Motor neuron (in vitro differentiated cells): ENCODE results near the gene B3GALNT2. TPM values are rescaled to one million over a fixed set of nuclear protein-coding genes. Genes with fewer than 3 reads are reported as not detected.

ENCODE experiments used
- ATAC-seq, 8 experiments: fragments of 200-7000 bp; cut with Tn5 transposase; replicated peaks in 6 of 8; 2 replicates each; pipeline ENCODE4 v1.8.0; 2021; ENCODE audit warnings: mild to moderate bottlenecking in 8 of 8, moderate library complexity in 8 of 8
- H3K27ac ChIP-seq, 2 donors: fragments of 250-450 bp; sonication (Bioruptor Pico); 2 replicates each; pipeline ENCODE4 v1.9.0; 2021; ENCODE audit warnings: antibody characterized with exemption in 2 of 2, mild to moderate bottlenecking in 2 of 2, moderate library complexity in 1 of 2
- H3K4me1 ChIP-seq, 2 donors: fragments of 250-450 bp; sonication (Bioruptor Pico); replicated peaks in 1 of 2; 2 replicates each; pipeline ENCODE4 v1.6.1; 2021; ENCODE audit warnings: antibody characterized with exemption in 2 of 2, mild to moderate bottlenecking in 2 of 2, moderate library complexity in 1 of 2
- H3K4me3 ChIP-seq, 5 donors: fragments of 250-450 bp; sonication (Bioruptor Pico); 2 replicates each; pipeline ENCODE4 v1.9.0; 2021; ENCODE audit warnings: antibody characterized with exemption in 5 of 5, mild to moderate bottlenecking in 5 of 5, moderate library complexity in 4 of 5
- WGBS, 10 experiments: fragments of 450-650 bp; shearing (Covaris generic); methylation state at CpG; one replicate each; pipeline ENCODE4 v1.0.0; 2022; 5-methylcytosine and 5-hydroxymethylcytosine counted together
- in situ Hi-C, 9 experiments: fragments of 400-800 bp; cut with MboI; loops; one replicate each; pipeline ENCODE4 v1.15.0; 2021; ENCODE audit warnings: low sequenced_read_pairs in 9 of 9, low pct_unique_long_range_greater_than_20kb in 2 of 9; ENCODE audit not compliant: unreplicated experiment in 9 of 9
- total RNA-seq, 8 experiments: library from RNA; unstranded; fragments of 300-600 nt; gene quantifications; 2 replicates each; pipeline versions ENCODE4 v1.2.3 to v1.2.4, GENCODE V29; 2022

The B3GALNT2 gene
- total RNA-seq, 8 experiments from 2014 or later: 8.2 to 45.1 (median 18.5) TPM

DNA sequence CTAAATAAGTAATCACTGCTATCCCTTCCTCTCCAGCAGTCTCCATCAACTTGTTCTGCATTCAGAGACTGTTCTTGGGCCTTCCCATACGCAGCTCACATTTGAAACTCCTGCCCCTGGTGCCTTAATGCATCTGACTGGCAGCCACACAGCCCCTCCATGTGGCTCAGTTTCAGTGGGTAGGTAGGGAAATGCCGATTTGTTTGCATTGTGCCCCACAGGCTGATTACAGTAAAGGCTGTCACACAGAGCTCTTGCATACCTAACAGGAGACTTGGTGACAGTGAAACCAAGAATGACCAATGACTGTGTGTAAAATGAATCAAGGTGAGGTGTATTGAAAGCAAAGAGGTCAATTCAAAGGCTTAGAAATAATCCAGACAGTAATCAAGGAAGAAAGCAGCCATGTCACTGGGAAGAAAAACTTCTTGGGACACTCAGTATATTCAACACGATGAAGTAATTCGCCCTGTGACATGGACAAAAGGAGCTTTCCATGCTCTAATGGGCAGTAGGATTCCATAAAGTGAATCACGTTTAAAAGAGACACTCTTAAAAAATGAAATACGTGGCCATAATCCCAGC is 12.7 kb upstream of the B3GALNT2 start:
- peak in 3 of 8 experiments; percentile 47 to 61 (median 52) for ATAC-seq
- H3K4me3 ChIP-seq: no peak overlapping the region
- no peaks in the 10 kb centered on the region for H3K4me1 ChIP-seq
- 55 to 87% (median 73%) methylated on average over 2 to 6 of the region's 6 CpGs; no CpG with 5 or more reads in 2 of the 10 experiments for WGBS, 10 experiments
- in situ Hi-C loops: loop anchor here in 4 of 9 experiments (25.0 kb wide), 2 partner anchors 270 to 445 kb away; no protein-coding TSS in a partner anchor
- H3K27ac ChIP-seq: no peak overlapping the region

DNA sequence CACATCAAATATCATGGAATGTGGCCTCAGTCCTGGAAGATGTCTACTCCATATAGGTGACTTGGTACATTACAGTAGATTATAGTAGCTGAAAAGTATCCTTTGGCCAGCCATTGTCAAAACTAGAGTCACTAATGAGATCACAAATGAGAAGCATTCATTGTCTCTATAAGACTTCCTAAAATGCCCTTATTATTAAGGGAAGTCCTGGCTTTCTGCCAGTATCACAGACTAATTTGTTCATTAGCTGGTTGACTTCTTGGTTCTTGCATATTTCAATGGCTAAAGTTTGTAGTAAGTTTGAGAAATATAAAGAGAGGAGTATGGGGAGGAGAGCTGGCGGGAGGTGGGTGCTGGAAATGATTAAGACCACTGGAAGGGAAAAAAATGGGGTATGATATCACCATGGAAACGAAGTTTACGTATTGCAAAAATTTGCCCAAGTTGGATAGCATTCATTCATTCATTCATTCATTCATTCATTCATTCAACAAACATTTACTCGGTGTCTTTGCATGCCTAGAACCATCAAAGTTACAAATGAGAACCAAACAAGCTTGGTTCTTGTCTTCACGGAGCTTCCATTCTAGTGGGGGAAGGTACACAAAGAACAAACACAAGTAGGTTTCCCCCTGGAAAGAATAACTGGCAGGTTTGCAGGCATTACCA is 11.7 kb upstream of the B3GALNT2 start:
- no peak overlapping the region for H3K4me3 ChIP-seq
- 80 to 100% (median 94%) methylated on average over 1 to 5 of the region's 5 CpGs for WGBS, 10 experiments
- no peak for ATAC-seq
- in situ Hi-C loops: loop anchor here in 4 of 9 experiments (25.0 kb wide), 2 partner anchors 271 to 446 kb away; no protein-coding TSS in a partner anchor
- H3K27ac ChIP-seq: no peak overlapping the region
- H3K4me1 ChIP-seq: no peaks in the 10 kb centered on the region

DNA sequence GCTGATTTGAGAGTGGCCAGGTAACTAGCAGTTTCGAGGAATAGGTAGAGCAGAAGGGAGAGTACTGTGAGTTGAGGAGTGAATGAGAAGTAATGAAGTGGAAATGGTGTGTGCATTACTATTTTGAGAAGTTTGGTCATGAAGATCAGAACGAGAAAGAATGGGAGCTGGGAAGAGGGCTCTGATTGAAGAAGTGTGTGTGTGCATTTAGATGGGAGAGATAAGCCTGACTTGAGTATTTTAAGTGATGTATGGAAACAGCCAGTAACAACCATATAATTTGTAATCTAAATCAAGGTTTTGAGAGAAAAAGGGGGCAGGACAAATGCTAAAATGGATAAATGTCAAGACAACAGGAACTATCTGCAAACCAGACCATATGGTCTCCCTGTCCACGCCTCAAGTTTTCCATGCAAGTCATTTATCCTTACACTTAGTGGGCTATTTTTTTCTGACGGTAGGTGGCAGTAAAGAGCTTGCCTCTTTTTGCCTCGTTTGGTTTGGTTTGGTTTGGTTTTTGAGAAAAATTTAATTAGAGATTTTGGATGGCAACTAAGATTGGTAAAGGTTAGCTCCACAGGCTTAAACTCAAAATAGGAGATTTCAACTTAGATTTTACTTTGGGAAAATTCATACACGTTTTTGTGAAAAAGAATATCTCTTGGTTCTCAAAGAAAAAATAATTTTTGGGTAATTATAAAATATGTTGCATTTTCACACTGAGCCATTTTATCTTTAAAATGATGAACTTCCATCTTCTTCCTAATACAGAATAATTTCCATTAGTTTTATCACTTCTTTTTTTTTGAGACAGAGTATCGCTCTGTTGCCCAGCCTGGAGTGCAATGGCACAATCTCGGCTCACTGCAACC is 9.5 kb upstream of the B3GALNT2 start:
- Histone ChIP-seq H3K27ac (no peak overlapping the region), H3K4me3 (no peak overlapping the region), H3K4me1 (no peaks in the 10 kb centered on the region)
- in situ Hi-C loops: loop anchor here in 4 of 9 experiments (25.0 kb wide), 2 partner anchors 274 to 449 kb away; no protein-coding TSS in a partner anchor
- WGBS, 10 experiments: 4 to 45% (median 39%) methylated on average over 4 to 8 of the region's 8 CpGs
- peak in 5 of 8 experiments; percentile 26 to 94 (median 83) for ATAC-seq

DNA sequence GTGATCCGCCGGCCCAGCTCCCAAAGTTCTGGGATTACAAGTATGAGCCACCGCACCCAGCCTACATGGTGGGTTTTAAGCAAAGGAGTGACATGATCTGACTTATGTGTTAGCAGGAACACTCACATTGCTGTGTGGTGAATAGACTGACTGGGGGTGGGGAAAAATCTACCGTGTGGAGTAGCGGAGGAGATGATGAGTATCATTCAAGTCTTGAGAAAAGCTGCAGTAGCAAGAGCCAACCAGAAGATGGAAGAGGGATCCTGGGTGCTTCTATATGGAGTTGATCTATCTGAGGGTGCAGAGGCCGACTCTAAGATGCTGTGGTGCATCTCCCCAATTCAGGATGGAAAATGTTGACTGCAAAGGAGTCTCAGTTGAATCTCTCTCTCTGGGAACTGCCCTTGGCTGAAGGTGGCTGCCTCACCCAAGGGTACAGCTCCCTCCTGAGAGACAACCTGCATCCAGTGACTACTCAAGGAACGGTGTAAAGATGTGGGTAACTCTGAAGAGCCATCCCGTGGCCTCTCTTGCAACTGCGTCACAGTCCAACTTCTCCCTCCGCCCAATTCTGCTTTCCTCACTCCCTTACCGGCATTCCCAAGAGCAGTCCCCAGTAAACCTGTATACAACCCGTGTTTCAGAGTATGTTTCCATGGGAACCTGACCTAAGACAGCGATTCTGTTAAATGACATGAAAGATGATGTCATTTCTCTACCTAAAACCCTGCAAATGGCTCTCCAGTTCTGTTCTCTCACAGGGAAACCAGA is 7.4 kb upstream of the B3GALNT2 start:
- H3K4me1 ChIP-seq: no peaks in the 10 kb centered on the region
- peak in 7 of 8 experiments; percentile 49 to 94 (median 72) for ATAC-seq
- H3K27ac ChIP-seq: no peak overlapping the region
- 47 to 100% (median 73%) methylated on average over 1 to 9 of the region's 13 CpGs for WGBS, 10 experiments
- in situ Hi-C loops: loop anchor here in 4 of 9 experiments (25.0 kb wide), 2 partner anchors 276 to 451 kb away; no protein-coding TSS in a partner anchor
- H3K4me3 ChIP-seq: no peak overlapping the region

DNA sequence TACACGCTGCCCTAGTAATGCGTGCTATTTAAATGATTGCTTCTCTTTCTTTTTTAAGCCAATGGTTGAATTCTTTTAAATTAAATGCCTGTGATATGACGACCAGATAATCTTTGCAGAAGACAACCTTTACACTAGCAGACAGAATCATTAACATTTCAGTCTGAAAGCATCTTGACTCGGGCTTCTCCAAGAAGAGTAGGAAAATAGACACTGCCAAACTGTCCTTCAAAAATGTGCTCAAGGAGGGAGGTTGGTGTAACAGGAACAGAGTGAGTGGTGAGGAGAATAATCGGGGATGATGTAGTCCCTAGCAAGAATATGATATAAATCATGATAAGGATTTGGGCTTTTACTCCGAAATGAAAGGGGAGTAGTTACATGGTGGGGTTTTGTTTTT is 6.6 kb upstream of the B3GALNT2 start:
- in situ Hi-C loops: loop anchor here in 4 of 9 experiments (25.0 kb wide), 2 partner anchors 276 to 451 kb away; no protein-coding TSS in a partner anchor
- H3K4me1 ChIP-seq: no peaks in the 10 kb centered on the region
- no peak overlapping the region for H3K27ac ChIP-seq
- H3K4me3 ChIP-seq: no peak overlapping the region
- ATAC-seq: no peak
- 32 to 97% (median 83%) methylated on average over 3 to 6 of the region's 6 CpGs for WGBS, 10 experiments

DNA sequence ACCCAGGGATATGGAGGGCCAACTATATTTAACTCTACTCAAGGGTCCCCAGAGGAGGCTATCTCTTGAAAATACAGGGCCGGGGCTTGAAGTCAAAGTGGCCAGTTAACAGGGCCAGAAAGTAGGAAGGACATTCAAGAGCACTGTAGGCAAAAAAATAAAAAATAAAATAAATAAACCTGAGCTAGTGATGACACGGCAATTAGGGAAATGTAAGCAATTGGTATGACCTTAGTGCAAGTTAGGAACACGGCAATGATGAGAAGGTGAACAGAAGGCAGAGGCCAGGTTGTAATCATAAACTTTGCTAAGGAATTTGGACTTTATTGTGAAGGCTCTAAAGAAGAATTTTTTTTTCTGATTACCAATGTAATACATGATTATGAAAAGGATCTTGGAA is 3.4 kb upstream of the B3GALNT2 start:
- WGBS, 10 experiments: 49 to 100% (median 89%) methylated on average over 2 to 3 of the region's 3 CpGs
- no peak for ATAC-seq
- H3K4me1 ChIP-seq: peaks cover 0 to 4% of the 10 kb centered on the region in 2 donors
- in situ Hi-C loops: loop anchor here in 4 of 9 experiments (25.0 kb wide), 2 partner anchors 280 to 455 kb away; no protein-coding TSS in a partner anchor
- no peak overlapping the region for H3K4me3 ChIP-seq
- H3K27ac ChIP-seq: no peak overlapping the region

DNA sequence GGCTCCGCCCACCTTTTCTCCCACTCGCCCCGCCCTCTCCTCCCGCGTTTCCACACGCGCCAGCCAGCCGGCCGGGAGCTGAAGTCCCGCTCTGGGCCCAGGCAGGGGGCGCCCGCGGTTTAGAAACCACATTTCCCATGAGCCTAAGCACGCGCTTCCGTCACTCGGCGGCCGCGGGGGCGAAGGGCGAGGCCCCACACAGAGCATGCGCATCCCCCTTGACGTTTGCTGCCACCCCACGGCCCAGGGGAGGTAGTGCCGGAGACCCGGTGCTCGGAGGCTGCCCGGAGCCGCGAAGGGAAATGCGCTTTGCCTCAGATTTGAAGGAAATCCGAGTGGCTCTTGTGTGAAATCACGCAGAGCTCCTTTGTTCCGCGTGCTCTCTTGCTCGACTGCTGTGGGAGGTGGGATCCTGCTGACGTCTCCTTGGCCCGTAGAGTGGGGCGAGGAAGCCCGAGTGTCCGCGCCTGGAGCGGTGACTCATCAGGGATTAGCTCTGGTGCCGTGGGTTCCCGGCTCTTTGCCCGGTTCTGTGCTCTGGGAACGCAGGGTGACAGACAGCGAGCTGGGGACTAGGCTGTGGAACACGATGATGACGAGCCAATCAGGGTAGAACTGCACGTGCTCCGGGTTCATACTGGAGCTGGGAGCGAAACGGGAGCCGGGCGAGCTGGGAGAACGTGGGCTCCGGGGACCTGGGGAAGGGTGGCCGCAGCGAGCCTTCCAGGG is 406 bp upstream of the B3GALNT2 start:
- Histone ChIP-seq H3K27ac (peak overlapping the region; percentile 90 to 94), H3K4me3 (peak overlapping the region; percentile 59 to 86 (median 69)), H3K4me1 (peaks cover 0 to 9% of the 10 kb centered on the region in 2 donors)
- 0 to 10% (median 0%) methylated on average over 2 to 35 of the region's 61 CpGs; no CpG with 5 or more reads in 4 of the 10 experiments for WGBS, 10 experiments
- ATAC-seq: peak; percentile 77 to 91 (median 87)
- in situ Hi-C loops: loop anchor here in 4 of 9 experiments (25.0 kb wide), 2 partner anchors 283 to 458 kb away; no protein-coding TSS in a partner anchor

DNA sequence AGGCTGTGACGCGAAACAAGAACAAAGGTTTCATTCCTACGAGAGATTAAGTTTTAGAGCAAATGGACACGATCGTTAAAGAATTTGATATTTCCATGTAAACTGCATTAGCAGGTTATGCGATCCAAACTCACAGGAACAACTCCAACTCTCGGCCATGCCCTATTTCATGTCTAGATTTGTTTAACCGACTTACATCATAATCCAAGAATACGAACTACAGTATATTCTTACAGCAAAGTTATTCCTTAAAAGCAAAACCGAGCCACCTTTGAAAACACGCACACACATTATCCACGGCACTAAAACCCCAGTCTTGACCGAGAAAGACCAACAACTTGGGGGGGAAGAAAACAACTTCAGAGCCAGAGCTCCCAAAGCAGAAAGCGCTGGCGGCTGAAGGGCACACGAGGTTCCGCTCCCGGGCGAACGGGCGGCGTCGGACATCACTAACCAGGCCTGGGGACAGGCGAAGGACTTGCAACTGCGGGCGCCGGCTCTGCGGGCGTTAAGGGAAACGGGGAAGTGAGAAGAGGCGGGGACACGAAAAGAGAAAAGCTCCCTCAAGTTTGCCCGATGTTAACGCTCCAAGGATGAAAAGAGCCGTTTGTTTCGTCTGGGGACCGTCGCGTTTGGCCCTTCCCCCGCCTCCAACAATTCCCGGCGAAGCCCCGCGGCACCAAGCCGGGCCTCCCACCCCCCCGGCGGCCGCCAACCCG is 690 bp downstream of the B3GALNT2 start:
- in situ Hi-C loops: loop anchor here in 4 of 9 experiments (25.0 kb wide), 2 partner anchors 284 to 459 kb away; no protein-coding TSS in a partner anchor
- Histone ChIP-seq H3K4me1 (peaks cover 0 to 9% of the 10 kb centered on the region in 2 donors), H3K4me3 (peak overlapping the region; percentile 59 to 86 (median 69)), H3K27ac (peak overlapping the region; percentile 33 to 50)
- 0 to 2% (median 0%) methylated on average over 2 to 20 of the region's 49 CpGs for WGBS, 10 experiments
- ATAC-seq: peak in 5 of 8 experiments; percentile 1 to 5 (median 3)

DNA sequence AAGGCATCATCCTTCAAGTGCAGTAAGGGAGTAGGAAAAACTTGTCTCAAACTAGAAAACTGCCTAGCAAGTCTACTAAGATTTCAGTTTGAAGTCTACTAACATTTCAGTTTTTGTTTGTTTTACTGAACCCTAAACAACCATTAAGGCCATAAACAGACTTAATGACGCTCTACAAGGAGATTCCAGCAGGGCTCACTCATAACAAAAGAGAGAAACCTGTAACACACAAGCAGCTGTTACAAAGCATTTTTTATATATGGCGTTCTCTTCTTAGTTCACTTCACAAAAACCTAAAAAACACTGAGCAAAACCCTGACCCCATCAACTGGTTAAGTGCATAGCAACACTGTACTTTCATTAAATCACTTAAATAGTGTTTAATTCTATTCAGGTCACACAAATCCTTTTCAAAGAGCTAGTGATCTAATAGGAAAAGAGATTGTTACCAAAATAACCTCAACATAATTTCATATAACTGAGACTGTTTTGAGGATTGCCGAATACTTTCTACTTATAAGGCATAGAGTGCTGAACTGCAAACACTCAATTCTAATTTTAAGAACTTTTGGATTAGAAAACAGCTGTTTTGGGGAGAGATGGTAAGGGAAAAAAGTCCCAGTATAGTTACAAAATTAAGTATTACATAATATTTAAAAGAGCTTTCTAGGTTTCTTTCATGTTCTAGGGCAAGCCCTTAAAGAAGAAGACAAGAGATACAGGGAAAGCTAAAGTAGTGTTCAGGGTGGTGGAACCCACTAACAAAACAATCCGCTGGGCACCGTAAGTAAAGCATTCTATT is 1.4 kb downstream of the B3GALNT2 start:
- no peak for ATAC-seq
- 0 to 40% (median 12%) methylated on average over 1 to 5 of the region's 5 CpGs for WGBS, 10 experiments
- no peak overlapping the region for H3K27ac ChIP-seq
- H3K4me1 ChIP-seq: peaks cover 0 to 9% of the 10 kb centered on the region in 2 donors
- H3K4me3 ChIP-seq: peak overlapping the region; percentile 59 to 86 (median 69)
- in situ Hi-C loops: loop anchor here in 4 of 9 experiments (25.0 kb wide), 2 partner anchors 284 to 459 kb away; no protein-coding TSS in a partner anchor

DNA sequence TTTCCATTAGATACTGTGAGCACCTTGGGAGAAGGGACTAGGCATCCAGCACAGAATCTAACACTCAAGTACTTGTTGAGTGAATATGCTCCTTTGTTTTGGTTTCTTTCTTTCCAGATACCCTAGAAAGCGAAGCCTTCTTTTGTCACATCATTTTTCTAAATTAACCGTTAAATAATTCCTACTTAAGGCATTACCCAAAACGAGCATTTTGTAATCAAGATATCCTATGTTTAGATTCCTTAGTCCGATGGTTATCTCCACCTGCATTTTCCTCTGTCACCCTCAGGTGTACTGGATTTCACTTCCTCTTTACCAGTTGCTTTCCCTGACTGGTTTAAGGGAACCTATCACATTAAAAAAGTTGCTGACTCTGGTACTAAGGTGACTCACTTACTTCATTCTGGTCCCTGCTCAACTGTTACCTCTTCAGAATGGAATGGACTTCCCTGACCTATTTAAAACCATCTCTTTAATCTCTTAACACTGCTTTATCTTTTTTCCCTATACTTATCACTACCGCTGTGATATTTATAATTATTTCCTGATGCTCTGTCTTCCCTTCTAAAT is 3.2 kb downstream of the B3GALNT2 start:
- Histone ChIP-seq H3K4me3 (no peak overlapping the region), H3K27ac (no peak overlapping the region), H3K4me1 (peaks cover 0 to 9% of the 10 kb centered on the region in 2 donors)
- WGBS, 10 experiments: 80 to 100% (median 95%) methylated on average over 2 to 5 of the region's 5 CpGs
- in situ Hi-C loops: loop anchor here in 4 of 9 experiments (25.0 kb wide), 2 partner anchors 286 to 461 kb away; no protein-coding TSS in a partner anchor
- no peak for ATAC-seq
